ENCODE measurements around the gene OR2AE1.
"Not testable (repeated sequence)": the region's sequence is repeated elsewhere in the genome, so short reads cannot be mapped to it uniquely, and the experiment has no call there.

OR2AE1 gene, protein sequence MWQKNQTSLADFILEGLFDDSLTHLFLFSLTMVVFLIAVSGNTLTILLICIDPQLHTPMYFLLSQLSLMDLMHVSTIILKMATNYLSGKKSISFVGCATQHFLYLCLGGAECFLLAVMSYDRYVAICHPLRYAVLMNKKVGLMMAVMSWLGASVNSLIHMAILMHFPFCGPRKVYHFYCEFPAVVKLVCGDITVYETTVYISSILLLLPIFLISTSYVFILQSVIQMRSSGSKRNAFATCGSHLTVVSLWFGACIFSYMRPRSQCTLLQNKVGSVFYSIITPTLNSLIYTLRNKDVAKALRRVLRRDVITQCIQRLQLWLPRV

DNA sequence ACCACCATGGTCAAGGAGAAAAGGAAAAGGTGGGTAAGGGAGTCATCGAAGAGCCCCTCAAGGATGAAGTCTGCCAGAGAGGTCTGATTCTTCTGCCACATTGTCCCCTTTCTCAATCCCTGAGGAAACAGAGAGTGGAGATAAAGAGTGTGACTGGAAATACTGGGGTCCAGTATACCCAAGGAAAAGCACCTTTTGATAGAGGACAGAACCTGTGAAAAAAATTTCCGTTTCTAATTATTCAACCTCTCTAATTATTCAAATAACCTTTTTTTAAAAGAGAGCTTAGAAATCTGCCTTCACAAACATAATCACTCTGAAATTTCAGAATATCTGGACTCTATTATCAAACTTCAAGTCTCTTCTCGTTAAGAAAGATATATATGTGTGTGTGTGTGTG is at the start of gene OR2AE1:
OR2AE1 (minus strand) TSS at position 101 of the 400 bp plus-strand sequence; CDS start at position 101, 0 bp downstream.
- DNase-seq (ENCODE audit: low read depth in 2 of 2), result no peak

GRCh38 chr7:99926321-99926720 is 49.5 kb upstream of the OR2AE1 start:
- no peak for DNase-seq (ENCODE audit: low read depth in 2 of 2)

DNA sequence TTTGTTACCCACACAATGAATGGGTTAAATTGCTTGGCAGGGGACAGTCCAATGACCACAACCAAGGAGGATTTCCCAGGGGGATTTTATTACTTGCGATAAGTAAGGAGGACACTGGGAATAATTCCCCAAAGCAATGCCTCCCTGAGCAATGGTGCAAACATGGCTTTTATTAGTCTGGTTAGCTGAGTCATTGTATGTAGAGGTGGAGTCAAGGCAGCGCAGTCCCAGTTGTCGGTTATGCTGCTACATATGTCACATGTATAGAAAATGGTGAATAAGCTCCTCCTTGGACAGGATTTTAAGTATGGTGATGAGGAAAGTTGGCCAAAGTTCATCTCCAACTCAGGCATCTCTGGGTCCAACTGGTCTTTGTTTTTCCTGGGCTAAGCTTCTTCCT is 46.4 kb upstream of the OR2AE1 start:
- no peak for DNase-seq (ENCODE audit: low read depth in 2 of 2)

DNA sequence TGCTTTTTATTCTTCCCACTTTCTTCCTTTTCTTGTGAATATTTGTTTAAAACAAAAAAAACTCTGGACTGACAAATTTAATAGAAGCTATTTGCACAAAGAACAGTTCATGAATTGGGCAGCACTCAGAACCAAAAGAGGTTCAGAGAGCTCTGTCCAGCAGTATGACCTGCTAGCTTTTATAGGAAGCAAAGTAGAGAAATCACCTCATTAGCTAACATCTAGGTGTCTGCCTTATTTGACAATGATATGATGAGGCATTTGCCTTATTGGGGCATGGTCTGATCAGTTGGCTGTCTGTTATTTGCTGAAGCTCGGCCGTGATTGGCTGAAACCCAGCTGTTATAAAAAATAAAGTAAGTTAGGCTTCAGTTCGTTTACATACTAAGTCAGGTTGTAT is 43.3 kb upstream of the OR2AE1 start:
- no peak for DNase-seq (ENCODE audit: low read depth in 2 of 2)

DNA sequence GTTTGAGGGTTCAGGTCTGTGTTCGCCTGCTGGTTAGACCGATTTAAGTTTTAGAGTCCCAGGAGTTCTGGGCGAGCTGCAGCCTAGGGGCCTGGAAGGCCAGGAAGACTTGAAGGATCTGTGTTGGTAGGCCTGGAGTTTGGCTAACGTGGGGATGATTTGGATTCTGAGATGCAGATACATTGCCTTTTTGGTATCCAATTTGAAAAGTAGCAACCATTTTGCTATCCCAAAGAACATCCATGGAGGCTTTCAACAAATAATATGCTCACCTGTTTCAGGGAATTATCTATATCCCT is 42.9 kb upstream of the OR2AE1 start:
- DNase-seq (ENCODE audit: low read depth in 2 of 2), result no peak

DNA sequence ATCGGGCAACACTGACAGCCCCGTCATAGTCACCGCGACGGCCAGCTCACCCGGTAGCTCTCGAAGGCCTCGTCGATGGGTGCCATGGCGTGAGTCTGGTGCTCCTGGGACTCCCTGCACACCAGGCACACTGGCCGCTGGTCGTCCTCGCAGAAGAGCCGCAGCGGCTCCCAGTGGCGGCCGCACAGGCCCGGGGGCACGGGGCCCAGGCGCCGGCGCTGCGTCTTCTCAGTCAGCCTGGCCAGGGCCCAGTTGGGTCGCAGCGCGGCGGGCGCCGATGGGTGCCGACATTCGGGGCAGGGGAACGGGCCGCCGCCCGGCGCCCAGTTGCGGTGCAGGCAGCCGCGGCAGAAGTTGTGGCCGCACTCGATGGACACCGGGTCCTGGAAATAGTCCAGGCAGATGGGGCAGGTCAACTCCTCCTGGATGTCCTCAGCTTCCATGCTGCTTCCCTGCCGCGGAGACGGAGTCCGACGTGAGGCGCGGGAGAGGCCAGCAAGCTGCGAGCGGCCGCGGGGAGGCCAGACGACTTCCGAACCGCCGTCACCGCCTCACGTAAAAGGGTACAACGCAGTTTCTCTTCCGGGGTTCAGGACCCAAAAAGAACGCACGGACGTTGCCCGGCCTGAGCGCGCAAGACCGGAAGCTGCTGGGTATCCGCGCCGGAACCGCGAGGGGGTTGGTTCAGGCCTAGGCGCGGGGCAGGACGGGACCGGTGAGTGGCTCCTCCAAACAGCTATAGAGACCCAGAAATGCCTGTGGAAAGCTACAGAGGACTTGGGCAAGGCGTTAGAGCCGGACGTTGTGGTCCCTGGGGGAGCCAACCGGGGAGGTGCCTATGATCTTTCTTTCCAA is 42.4 kb upstream of the OR2AE1 start, which contains the start of gene TRIM4:
TRIM4 (minus strand) TSS at position 572 of the 855 bp plus-strand sequence; CDS start at position 443, 129 bp downstream.
- DNase-seq (ENCODE audit: low read depth in 2 of 2), result peak; percentile 87 to 91

DNA sequence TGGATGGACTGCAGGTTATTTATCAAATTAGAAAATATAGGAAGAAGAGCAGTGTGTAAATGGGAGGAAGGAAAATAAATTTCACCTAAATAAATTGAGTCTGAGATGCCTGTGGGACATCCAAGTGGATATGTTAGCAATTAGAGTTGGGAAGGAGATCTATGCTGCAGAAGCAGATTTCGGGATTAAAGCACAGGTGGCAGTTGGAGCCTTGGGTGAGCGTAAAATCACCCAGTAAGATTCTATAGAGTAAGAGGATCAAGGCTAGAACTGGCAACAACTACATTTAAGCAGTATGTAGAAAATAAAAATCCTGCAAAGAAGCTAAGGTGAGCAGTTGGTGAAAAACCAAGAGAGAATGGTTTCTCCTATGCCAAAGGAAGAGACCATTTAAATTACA is 34.1 kb upstream of the OR2AE1 start:
- DNase-seq (ENCODE audit: low read depth in 2 of 2), result no peak

DNA sequence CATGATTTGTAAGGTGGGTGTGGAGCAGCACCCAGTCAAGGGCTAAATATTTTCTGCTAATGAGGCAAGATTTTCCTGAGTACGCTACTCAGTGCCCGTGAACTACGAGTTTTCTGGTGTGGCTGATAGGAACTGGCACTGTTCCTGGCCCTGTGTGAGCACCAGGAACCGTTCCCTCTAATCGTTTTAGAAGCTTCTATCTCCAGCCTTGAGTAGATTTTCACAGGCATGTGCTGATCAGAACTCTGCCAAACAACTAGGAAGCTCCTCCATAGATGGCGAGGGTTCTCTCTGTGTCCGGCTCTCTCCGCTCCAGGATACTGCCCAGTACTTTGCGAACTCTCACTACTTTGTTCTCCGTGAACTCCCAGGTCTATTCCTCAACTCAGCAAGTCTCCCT is 24.7 kb upstream of the OR2AE1 start:
- DNase-seq (ENCODE audit: low read depth in 2 of 2), result no peak

- no peak for DNase-seq (ENCODE audit: low read depth in 2 of 2)
Measured at GRCh38 chr7:99899830-99900519, 23.1 kb upstream of the OR2AE1 start.

GRCh38 chr7:99898836-99899235 is 22.0 kb upstream of the OR2AE1 start:
- DNase-seq (ENCODE audit: low read depth in 2 of 2), result no peak

DNA sequence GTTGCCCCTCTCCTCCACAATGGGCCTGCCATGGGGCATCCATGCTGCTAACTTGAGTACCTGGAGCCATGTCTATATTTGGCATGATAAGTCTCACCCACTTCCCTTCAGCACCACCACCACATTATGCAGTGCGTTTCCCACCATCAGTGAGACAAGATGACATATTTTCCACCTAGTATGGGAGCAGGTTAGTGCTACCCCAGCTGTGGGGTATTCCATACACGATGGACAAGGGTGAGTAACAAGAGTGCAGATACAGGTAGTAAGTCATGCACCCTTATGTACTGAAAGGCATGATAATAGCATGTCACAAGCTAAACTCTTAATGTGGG is 21.2 kb upstream of the OR2AE1 start:
- no peak for DNase-seq (ENCODE audit: low read depth in 2 of 2)

GRCh38 chr7:99897322-99898022 is 20.6 kb upstream of the OR2AE1 start:
- no peak for DNase-seq (ENCODE audit: low read depth in 2 of 2)

- no peak for DNase-seq (ENCODE audit: low read depth in 2 of 2)
Measured at GRCh38 chr7:99894738-99895137, 17.9 kb upstream of the OR2AE1 start.

DNA sequence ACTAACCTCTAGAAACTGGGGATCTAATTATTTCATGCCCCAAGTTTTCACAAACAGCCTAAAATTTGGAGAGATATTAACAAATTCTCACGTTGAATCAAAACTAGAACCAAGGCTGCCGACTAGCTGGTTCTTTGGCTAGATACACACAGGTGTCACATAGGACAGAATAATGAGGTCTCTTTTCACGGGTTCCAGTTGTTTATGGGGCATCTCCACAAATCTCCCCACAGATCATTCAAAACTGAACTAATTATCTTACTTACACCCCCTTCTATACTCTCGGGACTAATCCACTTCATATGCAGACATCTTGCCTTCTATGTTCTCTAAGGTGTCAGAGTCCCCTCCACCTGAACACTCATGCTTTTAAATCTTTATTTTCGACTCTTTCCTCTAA is 16.4 kb upstream of the OR2AE1 start:
- no peak for DNase-seq (ENCODE audit: low read depth in 2 of 2)

DNA sequence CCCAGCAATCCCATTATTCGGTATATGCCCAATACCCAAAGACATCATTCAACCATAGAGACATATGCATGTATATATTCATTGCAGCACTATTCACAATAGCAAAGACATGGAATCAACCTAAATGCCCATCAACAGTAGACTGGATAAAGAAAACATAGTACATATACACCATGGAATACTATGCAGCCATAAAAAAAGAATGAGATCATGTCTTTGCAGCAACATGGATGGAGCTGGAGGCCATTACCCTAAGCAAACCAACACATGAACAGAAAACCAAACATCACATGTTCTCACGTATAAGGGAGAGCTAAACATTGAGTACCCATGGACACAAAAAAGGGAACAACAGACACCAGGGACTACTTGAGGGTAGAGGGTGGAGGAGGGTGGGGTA is 13.5 kb upstream of the OR2AE1 start:
- DNase-seq (ENCODE audit: low read depth in 2 of 2), result not testable (repeated sequence)

- DNase-seq (ENCODE audit: low read depth in 2 of 2), result not testable (repeated sequence)
Measured at GRCh38 chr7:99888366-99888765, 11.5 kb upstream of the OR2AE1 start.

GRCh38 chr7:99881370-99881769 is 4.5 kb upstream of the OR2AE1 start:
- DNase-seq (ENCODE audit: low read depth in 2 of 2), result no peak

- no peak for DNase-seq (ENCODE audit: low read depth in 2 of 2)
Measured at GRCh38 chr7:99876491-99876890, 342 bp downstream of the OR2AE1 start.

DNA sequence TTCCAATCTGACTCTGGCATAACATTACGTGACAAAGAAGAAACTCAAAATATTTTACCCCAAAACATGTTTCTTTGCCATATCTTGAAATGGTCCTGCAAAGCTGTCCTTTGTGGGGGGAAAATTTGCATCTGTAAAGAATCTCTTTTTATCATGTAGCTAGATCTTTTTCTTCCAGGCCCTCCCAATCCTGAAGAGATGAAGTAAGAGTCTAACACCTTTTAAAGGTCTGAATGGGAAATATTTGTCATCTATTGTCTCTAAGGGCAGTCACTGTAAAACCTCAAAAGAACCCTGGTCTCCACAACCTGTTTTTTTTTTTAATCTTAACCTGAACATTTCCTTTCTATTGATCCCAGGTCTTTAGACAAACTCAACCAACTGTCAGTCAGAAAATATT is 8.6 kb downstream of the OR2AE1 start:
- no peak for DNase-seq (ENCODE audit: low read depth in 2 of 2)

DNA sequence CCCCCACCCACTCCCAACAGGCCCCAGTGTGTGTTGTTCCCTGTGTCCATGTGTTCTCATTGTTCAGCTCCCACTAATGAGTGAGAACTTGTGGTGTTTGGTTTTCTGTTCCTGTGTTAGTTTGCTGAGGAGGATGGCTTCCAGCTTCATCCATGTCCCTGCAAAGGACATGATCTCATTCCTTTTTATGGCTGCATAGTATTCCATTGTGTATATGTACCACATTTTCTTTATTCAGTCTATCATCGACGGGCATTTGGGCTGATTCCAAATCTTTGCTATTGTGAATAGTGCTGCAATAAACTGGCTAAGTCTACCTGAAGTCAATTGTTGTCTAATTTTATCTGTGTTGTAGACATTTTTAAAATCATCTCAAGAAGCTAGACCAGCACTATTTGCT is 9.4 kb downstream of the OR2AE1 start:
- DNase-seq (ENCODE audit: low read depth in 2 of 2), result not testable (repeated sequence)

DNA sequence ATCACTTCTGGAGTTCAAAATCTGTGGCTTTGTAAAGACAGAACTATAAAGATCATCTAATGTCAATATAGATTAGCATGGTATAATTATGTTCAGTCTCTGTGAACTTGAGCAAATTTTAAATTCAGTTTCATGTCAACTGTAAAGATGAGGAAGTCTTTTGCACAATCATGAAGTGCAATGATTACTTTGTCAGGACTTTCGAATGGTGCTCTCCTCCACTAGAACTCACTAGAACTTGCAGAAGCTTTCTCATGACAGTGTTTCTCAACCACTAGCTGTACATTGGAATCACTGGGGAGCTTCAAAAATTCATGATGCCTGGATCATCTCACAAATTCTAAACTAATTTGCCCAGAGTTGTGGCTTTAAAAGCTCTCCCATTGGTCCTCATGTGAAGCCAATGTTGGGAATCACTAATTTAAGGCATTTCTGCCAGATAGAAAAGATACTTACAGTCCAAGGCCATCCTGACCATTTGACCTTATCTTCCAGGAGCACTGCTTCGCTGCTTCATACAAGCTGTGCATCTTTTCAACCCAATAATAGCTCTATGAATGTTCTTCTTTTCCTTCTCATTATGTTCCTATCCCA is 12.9 kb downstream of the OR2AE1 start:
- no peak for DNase-seq (ENCODE audit: low read depth in 2 of 2)
